Panc1 (cell line): ENCODE results near the gene CBX3.

Experiments
- CTCF ChIP-seq: fragments of 450-650 bp; IDR thresholded peaks from 2 replicates; pipeline ENCODE4 v1.5.1; 2017; ENCODE audit warnings: mild to moderate bottlenecking
- REST ChIP-seq, 2 experiments: IDR thresholded peaks; 2 replicates each; pipeline ENCODE4 v1.6.1; 2011 to 2012; ENCODE audit warnings: low read depth in 2 of 2, control low read depth in 1 of 2, low read length in 1 of 2, mild to moderate bottlenecking in 1 of 2, moderate library complexity in 1 of 2; ENCODE audit not compliant: insufficient read depth in 1 of 2
- TCF7L2 ChIP-seq: IDR thresholded peaks from 2 replicates; pipeline ENCODE4 v1.6.1; 2011; ENCODE audit warnings: mild to moderate bottlenecking, low read depth, low read length, inconsistent platforms

DNA sequence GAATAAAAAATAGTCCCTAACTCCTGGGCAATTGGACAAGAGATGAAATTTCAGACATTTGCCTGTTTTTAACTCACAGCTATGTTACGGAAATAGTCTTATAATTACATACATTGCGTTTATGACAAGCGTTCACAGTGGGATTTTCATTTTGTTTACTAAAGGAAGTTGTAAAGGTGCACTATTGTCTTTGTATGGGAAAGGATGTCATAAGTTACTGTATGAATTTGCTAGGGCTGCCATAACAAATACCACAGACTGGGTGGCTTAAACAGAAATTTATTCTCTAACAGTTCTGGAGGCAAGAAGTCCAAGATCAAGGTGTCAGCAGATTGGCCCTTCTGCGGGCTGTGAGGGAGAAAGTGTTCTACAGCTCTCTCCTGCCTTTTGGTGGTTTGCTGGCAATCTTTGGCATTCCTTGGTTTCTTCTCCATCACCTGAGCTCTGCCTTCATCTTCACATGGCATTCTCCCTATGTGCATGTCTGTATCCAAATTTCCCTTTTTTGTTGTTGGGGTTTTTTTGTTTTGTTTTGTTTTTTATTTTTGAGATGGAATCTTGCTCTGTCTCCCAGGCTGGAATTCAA, 43.9 kb upstream of the CBX3 start:
- TF ChIP-seq TCF7L2: no peak
- no peak for TF ChIP-seq CTCF
- TF ChIP-seq REST (IDR thresholded peaks at IDR 0.05; ENCODE audit: insufficient read depth in 1 of 2, low read depth in 2 of 2, low read length in 1 of 2): no peak
